Gastrocnemius medialis (tissue), 4 donors: Measurements from ENCODE around the gene MEGF8.

Source experiments
- POLR2A ChIP-seq, 2 donors: fragments of 450-650 bp; IDR thresholded peaks; one replicate each; pipeline ENCODE4 v1.6.1; 2017; ENCODE audit warnings: antibody characterized with exemption in 2 of 2, mild to moderate bottlenecking in 2 of 2, moderate library complexity in 2 of 2
- TF ChIP-seq, protein P1 (sequence below), 5 experiments: fragments of 450-650 bp in 3 of 5; fragments of 200-600 bp in 2 of 5; sonication (generic) in 2 of 5; IDR thresholded peaks in 4 of 5; conservative IDR thresholded peaks in 1 of 5; 1 replicate in 4 of 5; 2 replicates in 1 of 5; pipeline ENCODE4 v1.5.1; 2016 to 2019; ENCODE audit warnings: antibody characterized with exemption in 5 of 5, mild to moderate bottlenecking in 3 of 5, moderate library complexity in 3 of 5

GRCh38 chr19:42303876-42304275, 21.6 kb upstream of the MEGF8 start:
- TF ChIP-seq, protein P1, sequence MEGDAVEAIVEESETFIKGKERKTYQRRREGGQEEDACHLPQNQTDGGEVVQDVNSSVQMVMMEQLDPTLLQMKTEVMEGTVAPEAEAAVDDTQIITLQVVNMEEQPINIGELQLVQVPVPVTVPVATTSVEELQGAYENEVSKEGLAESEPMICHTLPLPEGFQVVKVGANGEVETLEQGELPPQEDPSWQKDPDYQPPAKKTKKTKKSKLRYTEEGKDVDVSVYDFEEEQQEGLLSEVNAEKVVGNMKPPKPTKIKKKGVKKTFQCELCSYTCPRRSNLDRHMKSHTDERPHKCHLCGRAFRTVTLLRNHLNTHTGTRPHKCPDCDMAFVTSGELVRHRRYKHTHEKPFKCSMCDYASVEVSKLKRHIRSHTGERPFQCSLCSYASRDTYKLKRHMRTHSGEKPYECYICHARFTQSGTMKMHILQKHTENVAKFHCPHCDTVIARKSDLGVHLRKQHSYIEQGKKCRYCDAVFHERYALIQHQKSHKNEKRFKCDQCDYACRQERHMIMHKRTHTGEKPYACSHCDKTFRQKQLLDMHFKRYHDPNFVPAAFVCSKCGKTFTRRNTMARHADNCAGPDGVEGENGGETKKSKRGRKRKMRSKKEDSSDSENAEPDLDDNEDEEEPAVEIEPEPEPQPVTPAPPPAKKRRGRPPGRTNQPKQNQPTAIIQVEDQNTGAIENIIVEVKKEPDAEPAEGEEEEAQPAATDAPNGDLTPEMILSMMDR (IDR thresholded peaks at IDR 0.05 in 4 of 5, conservative IDR thresholded peaks at IDR 0.05 in 1 of 5), result no peak
- TF ChIP-seq POLR2A (IDR thresholded peaks at IDR 0.05), result no peak
